Measurements from ENCODE around the gene CPNE8.

Gene CPNE8

DNA sequence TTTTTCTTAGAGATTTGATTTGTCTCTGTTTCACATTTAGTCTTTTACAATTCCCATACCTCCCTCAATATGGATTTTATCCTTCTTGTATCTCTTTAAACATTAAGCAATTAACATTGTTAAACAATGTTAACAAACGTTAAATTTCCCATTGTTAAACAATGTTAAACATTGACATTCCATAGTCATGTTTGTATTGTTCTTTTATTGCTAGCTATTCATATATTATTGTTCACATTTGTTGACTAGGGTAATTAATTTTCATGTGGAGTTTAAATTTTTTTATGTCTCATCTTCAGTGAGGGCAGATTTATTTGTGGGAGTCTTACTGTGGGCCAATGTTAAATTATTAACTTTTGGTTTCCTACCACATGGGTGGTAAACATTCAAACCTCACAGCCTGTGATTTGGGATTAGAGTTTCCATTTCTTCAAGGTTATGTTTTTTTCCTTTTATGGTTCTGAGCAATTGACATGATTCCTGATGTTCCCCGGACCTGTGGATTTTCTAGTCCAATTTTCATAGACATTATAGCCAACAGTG, 294.5 kb downstream of the CPNE8 start:
- DNase-seq, result no peak

DNA sequence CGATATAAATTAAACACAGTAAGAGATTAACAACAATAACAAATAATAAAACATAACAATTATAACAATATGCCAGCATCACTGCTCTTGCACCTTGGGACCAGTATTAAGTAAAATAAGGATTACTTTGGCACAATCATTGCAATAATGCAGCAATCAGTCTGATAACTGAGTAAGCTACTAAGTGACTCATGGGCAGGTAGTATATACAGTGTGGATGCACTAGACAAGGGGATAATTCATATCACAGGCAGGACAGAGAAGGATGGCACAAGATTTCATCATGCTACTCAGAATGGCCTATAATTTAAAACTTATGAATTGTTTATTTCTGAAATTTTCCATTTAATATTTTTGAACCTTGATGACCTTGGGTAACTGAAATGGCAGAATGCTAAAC, 298.1 kb downstream of the CPNE8 start:
- no peak for DNase-seq

All from activated CD4-positive, alpha-beta T cell treated with anti-CD3 and anti-CD28 coated beads, Interleukin-2, amount 50 U/mL, for 16 hours (primary cell).